WI38 (cell line): Measurements from ENCODE around the gene TRMU.

Experiments used
- H3K4me3 ChIP-seq: 2 replicates; pipeline ENCODE4 v1.5.1; 2011; ENCODE audit warnings: low read depth, mild to moderate bottlenecking, control low read depth, low read length
- TF ChIP-seq, protein P1 (sequence below): IDR thresholded peaks from 2 replicates; pipeline ENCODE4 v1.5.1; 2012; ENCODE audit warnings: low read depth, mild to moderate bottlenecking, control low read depth, low read length

Gene TRMU

GRCh38 chr22:46295277-46295971, 40.1 kb upstream of the TRMU start:
- H3K4me3 ChIP-seq: peak overlapping the region; percentile 79
- TF ChIP-seq, protein P1, sequence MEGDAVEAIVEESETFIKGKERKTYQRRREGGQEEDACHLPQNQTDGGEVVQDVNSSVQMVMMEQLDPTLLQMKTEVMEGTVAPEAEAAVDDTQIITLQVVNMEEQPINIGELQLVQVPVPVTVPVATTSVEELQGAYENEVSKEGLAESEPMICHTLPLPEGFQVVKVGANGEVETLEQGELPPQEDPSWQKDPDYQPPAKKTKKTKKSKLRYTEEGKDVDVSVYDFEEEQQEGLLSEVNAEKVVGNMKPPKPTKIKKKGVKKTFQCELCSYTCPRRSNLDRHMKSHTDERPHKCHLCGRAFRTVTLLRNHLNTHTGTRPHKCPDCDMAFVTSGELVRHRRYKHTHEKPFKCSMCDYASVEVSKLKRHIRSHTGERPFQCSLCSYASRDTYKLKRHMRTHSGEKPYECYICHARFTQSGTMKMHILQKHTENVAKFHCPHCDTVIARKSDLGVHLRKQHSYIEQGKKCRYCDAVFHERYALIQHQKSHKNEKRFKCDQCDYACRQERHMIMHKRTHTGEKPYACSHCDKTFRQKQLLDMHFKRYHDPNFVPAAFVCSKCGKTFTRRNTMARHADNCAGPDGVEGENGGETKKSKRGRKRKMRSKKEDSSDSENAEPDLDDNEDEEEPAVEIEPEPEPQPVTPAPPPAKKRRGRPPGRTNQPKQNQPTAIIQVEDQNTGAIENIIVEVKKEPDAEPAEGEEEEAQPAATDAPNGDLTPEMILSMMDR: no peak

GRCh38 chr22:46296257-46297150, 39.0 kb upstream of the TRMU start, which contains the start of gene GTSE1:
TSS of gene GTSE1 (plus strand) at chr22:46296870. CDS start at chr22:46297401, 531 bp downstream.
- TF ChIP-seq, protein P1: no peak
- H3K4me3 ChIP-seq: peak within 1 kb of the TSS; percentile 79

DNA sequence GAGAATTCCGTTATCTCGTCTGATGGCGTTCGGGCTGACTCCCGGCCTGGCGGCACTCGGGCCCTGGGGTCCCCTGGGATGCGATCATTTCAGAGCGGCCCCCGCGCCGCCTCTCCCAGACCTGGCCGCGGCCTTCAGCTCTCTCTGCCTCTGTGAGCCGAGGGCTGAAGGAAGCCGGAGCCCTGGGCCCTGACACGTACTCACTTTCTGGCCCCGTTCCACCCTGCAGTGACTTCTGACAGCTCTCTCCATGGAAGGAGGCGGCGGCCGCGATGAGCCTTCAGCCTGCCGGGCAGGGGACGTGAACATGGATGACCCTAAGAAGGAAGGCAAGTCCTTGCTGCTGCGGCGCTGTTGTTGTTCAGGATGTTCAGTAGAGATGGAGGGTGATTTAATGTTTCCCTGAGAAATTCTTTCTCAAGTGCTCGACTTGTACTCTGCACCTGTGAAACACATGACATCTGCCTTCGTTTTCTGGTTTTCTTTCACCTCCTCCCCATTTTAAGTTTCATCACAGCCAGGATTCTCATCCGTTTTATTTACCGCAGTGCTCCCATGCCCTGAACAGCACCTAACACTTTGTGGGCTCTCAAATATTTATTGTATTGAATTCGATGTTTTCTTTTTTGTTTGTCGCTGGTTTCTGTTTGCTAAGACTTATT, 38.2 kb upstream of the TRMU start:
- peak overlapping the region; percentile 79 for H3K4me3 ChIP-seq
- TF ChIP-seq, protein P1: no peak

- TF ChIP-seq, protein P1: no peak
- no peak overlapping the region for H3K4me3 ChIP-seq
Measured at GRCh38 chr22:46299101-46299500, 36.4 kb upstream of the TRMU start.

DNA sequence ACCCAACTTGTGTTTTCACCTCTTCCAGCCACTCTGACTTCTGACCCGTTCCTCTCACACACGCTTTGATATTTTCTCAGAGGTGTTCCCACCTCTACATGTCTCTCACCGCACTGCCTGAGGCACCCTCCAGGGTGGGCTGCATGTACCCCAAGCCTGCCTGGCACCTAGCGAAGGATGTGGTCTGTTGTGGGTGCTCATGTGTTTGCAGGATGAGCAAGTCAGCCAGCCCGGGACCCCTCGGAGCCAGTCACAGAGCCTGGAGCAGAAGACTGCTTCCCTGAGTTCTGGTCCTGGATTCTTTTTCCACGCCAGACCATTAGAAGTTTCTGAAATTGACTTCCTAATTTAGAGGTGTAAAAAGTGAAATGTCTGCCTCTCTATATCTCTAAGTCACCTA, 35.0 kb upstream of the TRMU start:
- TF ChIP-seq, protein P1: no peak
- H3K4me3 ChIP-seq: no peak overlapping the region

GRCh38 chr22:46303347-46303965, 32.1 kb upstream of the TRMU start:
- H3K4me3 ChIP-seq: no peak overlapping the region
- TF ChIP-seq, protein P1: no peak
